ENCODE data around the gene CTSE.

The CTSE gene

GRCh38 chr1:205973377-205974232 is 50.1 kb downstream of the CTSE start:
- H3K4me3 ChIP-seq (ENCODE audit: low read depth, low read length), result no peak overlapping the region
- no peak for DNase-seq (ENCODE audit: low read depth)
- no peak for TF ChIP-seq CTCF (IDR thresholded peaks at IDR 0.05; ENCODE audit: low read depth, low read length, missing control alignments)

- DNase-seq (ENCODE audit: low read depth), result no peak
- TF ChIP-seq CTCF (IDR thresholded peaks at IDR 0.05; ENCODE audit: low read depth, low read length, missing control alignments), result no peak
- no peak overlapping the region for H3K4me3 ChIP-seq (ENCODE audit: low read depth, low read length)
These were observed 51.1 kb downstream of the CTSE start for GRCh38 chr1:205972491-205973168.

- no peak for DNase-seq (ENCODE audit: low read depth)
- TF ChIP-seq CTCF (IDR thresholded peaks at IDR 0.05; ENCODE audit: low read depth, low read length, missing control alignments), result no peak
These were observed 51.6 kb downstream of the CTSE start for GRCh38 chr1:205972081-205972480.

GRCh38 chr1:205971082-205971481 is 52.6 kb downstream of the CTSE start:
- DNase-seq (ENCODE audit: low read depth), result no peak
- TF ChIP-seq CTCF (IDR thresholded peaks at IDR 0.05; ENCODE audit: low read depth, low read length, missing control alignments), result no peak
- H3K4me3 ChIP-seq (ENCODE audit: low read depth, low read length), result no peak overlapping the region

More at GRCh38 chr1:205972081-205972480, 51.6 kb downstream of the CTSE start:
- no peak overlapping the region for H3K4me3 ChIP-seq (ENCODE audit: low read depth, low read length)

- no peak overlapping the region for H3K4me3 ChIP-seq (ENCODE audit: low read depth, low read length)
- DNase-seq (ENCODE audit: low read depth), result no peak
- TF ChIP-seq CTCF (IDR thresholded peaks at IDR 0.05; ENCODE audit: low read depth, low read length, missing control alignments), result no peak
These were observed 53.2 kb downstream of the CTSE start for GRCh38 chr1:205970486-205970885.

GRCh38 chr1:205969229-205969628 is 54.5 kb downstream of the CTSE start:
- no peak overlapping the region for H3K4me3 ChIP-seq (ENCODE audit: low read depth, low read length)
- no peak for DNase-seq (ENCODE audit: low read depth)
- no peak for TF ChIP-seq CTCF (IDR thresholded peaks at IDR 0.05; ENCODE audit: low read depth, low read length, missing control alignments)

All from GM12864 (cell line).